DND-41 (cell line): ENCODE data around the gene TTC28.

Experiments used
- EZH2 ChIP-seq: IDR thresholded peaks from 3 replicates; pipeline ENCODE4 v1.6.1; 2012; ENCODE audit warnings: borderline replicate concordance, low read depth, mild to moderate bottlenecking, moderate library complexity, low read length, inconsistent platforms; ENCODE audit not compliant: severe bottlenecking
- TF ChIP-seq, protein P1 (sequence below): IDR thresholded peaks from 2 replicates; pipeline ENCODE4 v1.5.1; 2012; ENCODE audit warnings: borderline replicate concordance, low read length, moderate library complexity, mild to moderate bottlenecking; ENCODE audit not compliant: poor library complexity, severe bottlenecking; ENCODE audit errors: extremely low read depth

DNA sequence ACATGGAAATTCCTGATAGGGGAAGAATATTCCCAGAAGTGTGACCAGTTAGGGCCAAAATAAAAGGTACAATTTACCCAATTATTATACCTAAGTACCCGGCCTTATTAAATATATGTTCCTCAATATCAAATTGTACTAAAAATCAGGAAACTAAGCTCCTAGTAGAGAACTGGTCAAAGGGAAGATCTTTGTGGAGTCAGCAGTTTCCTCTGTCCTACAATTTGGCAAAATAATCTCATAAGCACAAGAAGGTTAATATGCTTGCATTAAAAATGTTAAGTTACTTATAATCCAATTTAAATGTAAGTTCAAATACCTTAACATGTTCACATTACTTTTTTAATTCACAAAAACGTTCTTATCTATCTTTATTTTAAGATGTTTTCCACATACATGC is 10.3 kb downstream of the TTC28 start:
- TF ChIP-seq, protein P1, sequence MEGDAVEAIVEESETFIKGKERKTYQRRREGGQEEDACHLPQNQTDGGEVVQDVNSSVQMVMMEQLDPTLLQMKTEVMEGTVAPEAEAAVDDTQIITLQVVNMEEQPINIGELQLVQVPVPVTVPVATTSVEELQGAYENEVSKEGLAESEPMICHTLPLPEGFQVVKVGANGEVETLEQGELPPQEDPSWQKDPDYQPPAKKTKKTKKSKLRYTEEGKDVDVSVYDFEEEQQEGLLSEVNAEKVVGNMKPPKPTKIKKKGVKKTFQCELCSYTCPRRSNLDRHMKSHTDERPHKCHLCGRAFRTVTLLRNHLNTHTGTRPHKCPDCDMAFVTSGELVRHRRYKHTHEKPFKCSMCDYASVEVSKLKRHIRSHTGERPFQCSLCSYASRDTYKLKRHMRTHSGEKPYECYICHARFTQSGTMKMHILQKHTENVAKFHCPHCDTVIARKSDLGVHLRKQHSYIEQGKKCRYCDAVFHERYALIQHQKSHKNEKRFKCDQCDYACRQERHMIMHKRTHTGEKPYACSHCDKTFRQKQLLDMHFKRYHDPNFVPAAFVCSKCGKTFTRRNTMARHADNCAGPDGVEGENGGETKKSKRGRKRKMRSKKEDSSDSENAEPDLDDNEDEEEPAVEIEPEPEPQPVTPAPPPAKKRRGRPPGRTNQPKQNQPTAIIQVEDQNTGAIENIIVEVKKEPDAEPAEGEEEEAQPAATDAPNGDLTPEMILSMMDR = no peak
- no peak for TF ChIP-seq EZH2
